CD4-positive, alpha-beta T cell treated with Interleukin-4 for 1 hour (primary cell): Measurements from ENCODE around the gene TMEM106B.

Experiments used
- DNase-seq, 2 donors: peaks; one replicate each; pipeline ENCODE4 v3.0.0-alpha.2; 2020 to 2022

The TMEM106B gene

GRCh38 chr7:12229046-12229445 lies 18.0 kb downstream of the TMEM106B start:
- DNase-seq = no peak

GRCh38 chr7:12231097-12231496 lies 20.0 kb downstream of the TMEM106B start:
- no peak for DNase-seq

GRCh38 chr7:12233175-12233574 lies 22.1 kb downstream of the TMEM106B start:
- DNase-seq = no peak

GRCh38 chr7:12234334-12234865 lies 23.3 kb downstream of the TMEM106B start:
- DNase-seq = no peak

GRCh38 chr7:12235970-12236369 lies 24.9 kb downstream of the TMEM106B start:
- DNase-seq = no peak

GRCh38 chr7:12237007-12237406 lies 25.9 kb downstream of the TMEM106B start:
- no peak for DNase-seq

GRCh38 chr7:12239806-12240205 lies 28.7 kb downstream of the TMEM106B start:
- no peak for DNase-seq

GRCh38 chr7:12244129-12244528 lies 33.0 kb downstream of the TMEM106B start:
- no peak for DNase-seq

GRCh38 chr7:12244694-12245093 lies 33.6 kb downstream of the TMEM106B start:
- DNase-seq = no peak

GRCh38 chr7:12249706-12250105 lies 38.6 kb downstream of the TMEM106B start:
- no peak for DNase-seq

GRCh38 chr7:12250232-12250631 lies 39.1 kb downstream of the TMEM106B start:
- no peak for DNase-seq

GRCh38 chr7:12256090-12256489 lies 45.0 kb downstream of the TMEM106B start:
- DNase-seq = peak in 1 of 2 donors; percentile 19

- DNase-seq = peak; percentile 26 to 88
These were observed 46.5 kb downstream of the TMEM106B start for GRCh38 chr7:12257582-12257981.

GRCh38 chr7:12258074-12258473 lies 47.0 kb downstream of the TMEM106B start:
- DNase-seq = no peak

GRCh38 chr7:12267542-12267941 lies 56.4 kb downstream of the TMEM106B start:
- no peak for DNase-seq

GRCh38 chr7:12269100-12269895 lies 58.2 kb downstream of the TMEM106B start:
- no peak for DNase-seq

GRCh38 chr7:12281038-12281437 lies 69.9 kb downstream of the TMEM106B start:
- DNase-seq = no peak

- no peak for DNase-seq
These were observed 76.8 kb downstream of the TMEM106B start for GRCh38 chr7:12287901-12288300.

GRCh38 chr7:12289996-12290395 lies 78.9 kb downstream of the TMEM106B start:
- DNase-seq = no peak

GRCh38 chr7:12290761-12291160 lies 79.7 kb downstream of the TMEM106B start:
- no peak for DNase-seq

- peak in 1 of 2 donors; percentile 14 for DNase-seq
These were observed 80.8 kb downstream of the TMEM106B start for GRCh38 chr7:12291870-12292269.
